NCI-H2196 (cell line): ENCODE results near the gene DPEP2.
"Not testable (repeated sequence)": the region's sequence is repeated elsewhere in the genome, so short reads cannot be mapped to it uniquely, and the experiment has no call there.

Experiments
- DNase-seq: peaks from one replicate; lab custom pipeline; 2025; ENCODE audit not compliant: unreplicated experiment; lab: John Stamatoyannopoulos, UW

The DPEP2 gene

GRCh38 chr16:68009157-68009735, 10.0 kb upstream of the DPEP2 start:
- DNase-seq, result no peak

DNA sequence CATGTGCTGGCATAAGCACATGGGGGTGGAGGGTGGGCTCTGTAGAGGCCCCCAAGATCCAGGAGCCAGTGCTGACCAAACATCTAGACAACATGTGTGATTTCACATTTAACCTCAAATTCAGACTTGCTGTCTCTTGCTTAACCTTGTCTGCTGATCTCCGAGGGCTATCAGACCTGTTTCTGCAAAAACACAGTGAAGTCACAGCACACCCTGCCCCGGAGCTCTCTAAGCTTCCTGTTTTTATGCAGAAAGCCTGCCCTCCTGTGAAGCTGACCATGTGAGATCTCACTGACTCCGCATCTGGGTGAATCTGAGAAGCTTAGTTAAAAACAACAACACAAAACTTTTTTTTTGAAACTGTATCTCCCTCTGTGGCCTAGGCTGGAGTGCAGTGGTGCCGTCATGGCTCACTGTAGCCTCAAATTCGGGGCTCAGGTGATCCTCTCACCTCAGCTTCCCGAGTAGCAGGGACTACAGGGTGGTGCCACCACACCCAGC, 6.6 kb upstream of the DPEP2 start:
- DNase-seq, result no peak

DNA sequence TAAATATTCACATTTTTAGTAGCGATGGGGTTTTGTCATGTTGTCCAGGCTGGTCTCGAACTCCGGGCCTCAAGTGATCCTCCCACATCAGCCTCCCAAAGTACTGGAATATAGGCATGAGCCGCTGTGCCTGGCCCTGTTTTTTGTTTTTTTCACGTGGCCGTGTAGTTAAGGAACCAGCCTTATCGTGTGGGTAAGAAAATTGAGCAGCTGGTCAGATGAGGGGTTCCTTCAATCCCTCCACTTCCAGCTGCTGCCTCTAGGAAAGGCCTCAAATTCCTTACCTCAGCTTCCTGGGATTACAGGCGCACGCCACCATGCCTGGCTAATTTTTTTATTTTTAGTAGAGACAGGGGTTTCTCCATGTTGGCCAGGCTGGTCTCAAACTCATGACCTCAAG, 5.9 kb upstream of the DPEP2 start:
- DNase-seq, result no peak

DNA sequence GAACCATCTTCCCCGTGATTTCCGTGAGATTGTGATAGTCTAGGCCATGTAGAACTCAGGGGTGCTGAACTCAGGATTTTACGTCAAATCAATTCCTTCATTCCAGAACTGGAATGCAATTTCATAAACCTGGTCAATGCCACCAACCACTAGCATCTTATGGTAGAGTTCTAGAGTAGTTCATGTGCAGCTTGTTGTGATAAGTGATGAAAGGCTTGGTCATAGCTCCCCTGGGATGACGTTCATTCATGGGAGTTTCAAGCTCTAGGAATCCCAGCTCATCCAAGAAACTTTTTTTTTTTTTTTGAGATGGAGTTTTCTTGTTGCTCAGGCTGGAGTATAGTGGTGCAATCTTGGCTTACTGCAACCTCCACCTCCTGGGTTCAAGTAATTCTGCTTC, 3.7 kb upstream of the DPEP2 start:
- no peak for DNase-seq

DNA sequence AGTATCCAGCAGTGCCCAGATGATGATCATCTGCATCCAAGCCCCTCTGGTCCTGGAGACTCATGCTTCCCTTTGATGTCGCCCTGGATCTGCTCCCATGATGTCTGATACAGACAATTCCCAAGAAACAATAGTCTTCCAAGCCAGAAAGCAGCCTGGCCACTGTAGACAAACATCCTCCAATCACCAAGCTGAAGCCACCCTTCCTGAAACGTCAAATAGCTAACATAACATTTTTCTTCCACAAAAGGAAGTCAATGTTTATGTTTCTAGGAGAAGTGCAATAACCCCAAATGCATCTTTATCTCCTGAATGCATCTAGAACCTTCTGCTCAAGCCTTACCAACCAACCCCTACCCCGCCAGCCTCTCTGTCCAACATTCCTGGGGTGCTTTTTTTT, 1.2 kb upstream of the DPEP2 start:
- DNase-seq, result no peak

DNA sequence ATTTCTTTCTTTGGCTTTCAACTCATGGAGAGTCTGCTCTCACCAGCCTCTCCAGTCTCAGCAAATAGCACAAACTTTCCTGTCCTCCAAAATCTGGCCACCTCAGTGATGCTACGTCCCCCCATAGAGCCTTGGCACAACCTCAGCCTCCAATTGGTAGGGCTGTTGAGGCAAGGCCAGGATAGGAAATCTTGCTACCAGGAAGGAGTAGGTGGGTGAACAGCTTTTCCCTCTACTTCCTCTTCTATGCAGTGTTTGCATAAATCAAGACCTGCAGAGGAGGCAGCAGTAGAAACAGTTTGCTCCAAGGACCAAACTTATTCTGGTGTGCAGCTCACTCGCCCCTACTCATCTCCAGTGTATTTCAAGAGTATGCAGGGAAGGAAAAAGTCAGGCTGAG, 701 bp upstream of the DPEP2 start:
- no peak for DNase-seq

- DNase-seq, result not testable (repeated sequence)
These were observed 979 bp downstream of the DPEP2 start for GRCh38 chr16:67998231-67998778.

- DNase-seq, result no peak
These were observed 2.6 kb downstream of the DPEP2 start for GRCh38 chr16:67996666-67997065.

DNA sequence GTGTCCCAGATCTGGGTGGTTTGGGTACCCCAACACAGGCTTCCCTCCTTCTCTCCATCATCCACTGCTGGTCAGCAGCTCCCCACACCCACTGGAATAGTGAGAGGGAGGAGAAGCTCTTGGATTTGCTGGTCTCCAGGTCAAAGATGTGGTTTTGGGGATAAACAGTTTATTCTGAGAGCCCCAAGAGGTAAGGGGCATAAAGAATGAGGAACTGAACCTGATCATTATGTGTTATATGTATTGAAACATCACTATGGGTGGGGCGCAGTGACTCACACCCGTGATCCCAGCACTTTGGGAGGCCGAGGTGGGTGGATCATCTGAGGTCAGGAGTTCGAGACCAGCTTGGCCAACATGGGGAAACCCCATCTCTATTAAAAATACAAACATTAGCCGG, 3.9 kb downstream of the DPEP2 start:
- DNase-seq, result no peak

- not testable (repeated sequence) for DNase-seq
These were observed 5.3 kb downstream of the DPEP2 start for GRCh38 chr16:67994040-67994408.

DNA sequence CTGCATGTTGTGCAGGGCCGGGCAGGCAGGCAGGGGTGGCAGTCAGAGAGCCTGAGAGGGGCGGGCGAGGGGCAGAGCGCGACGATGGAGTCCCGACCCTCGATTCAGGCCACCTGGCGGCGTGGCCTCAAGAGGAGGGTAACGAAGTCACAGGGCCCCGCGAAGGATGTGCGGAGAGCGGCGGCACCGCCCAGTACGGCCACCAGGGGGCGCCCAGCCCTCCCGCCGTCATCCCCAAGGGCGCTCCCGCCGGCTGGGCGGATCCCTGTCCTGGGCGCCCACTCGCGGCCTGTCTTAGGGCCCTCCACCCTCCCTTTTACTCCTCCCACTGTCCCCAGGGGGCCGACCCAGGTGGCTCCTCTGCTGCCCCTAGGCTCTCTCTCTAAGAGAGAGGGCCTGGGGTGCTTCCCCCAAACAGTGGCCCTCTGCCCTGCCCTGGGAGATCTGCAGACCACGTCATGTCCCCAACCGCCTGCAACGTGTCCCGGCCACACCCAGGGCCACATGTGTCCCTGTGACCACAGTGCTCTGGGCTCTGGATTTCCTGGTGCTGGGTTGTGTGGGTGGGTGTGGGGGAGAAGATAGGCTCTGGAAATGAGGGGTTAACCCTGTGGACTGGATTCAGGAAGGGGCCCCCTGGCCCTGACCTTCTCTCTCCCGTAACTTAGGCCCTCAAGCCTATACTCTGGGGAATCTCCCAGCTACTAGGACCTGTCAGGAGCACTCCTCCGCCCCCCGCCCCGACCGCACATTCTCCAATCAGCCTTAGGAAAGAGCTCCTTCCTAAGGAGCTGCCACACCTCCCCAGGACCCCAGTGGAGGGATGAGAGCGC, 5.9 kb downstream of the DPEP2 start:
- DNase-seq, result peak; percentile 56

GRCh38 chr16:67992661-67993206, 6.5 kb downstream of the DPEP2 start:
- no peak for DNase-seq

DNA sequence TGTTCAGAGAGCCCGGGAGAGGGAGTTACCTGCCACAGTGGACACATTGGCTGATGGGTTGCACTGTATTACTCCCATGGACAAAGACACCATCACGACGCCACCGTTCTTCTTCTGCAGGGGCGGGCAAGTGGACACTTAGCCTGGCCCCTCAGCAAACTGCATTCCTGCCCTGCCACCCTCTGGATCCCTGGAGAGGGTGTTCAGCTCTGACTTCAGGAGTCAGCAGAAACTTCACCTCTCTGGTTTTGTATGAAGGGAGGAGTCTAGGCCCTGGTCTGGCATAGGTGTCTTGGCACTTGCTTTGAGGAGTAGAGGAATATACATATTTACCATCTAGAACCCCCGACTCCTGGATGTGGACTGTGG, 9.3 kb downstream of the DPEP2 start:
- DNase-seq, result no peak

GRCh38 chr16:67989322-67990017, 9.8 kb downstream of the DPEP2 start:
- DNase-seq, result no peak

DNA sequence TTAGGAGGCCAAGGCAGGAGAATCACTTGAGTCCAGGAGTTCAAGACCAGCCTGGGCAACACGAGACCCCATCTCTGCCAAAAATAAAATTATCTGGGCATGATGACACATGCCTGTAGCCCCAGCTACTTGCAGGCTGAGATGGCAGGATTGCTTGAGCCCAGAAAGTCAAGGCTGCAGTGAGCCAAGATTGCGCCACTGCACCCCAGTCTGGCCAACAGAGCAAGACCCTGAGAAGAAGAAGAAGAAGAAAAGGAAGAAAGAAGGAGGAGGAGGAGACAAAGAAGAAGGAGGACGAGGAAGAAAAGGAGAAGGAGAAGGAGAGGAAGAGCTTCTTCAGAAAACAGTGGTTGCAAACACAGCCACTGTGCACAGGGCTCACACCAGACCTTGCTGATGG, 10.6 kb downstream of the DPEP2 start:
- no peak for DNase-seq

- DNase-seq, result no peak
These were observed 11.7 kb downstream of the DPEP2 start for GRCh38 chr16:67987460-67988160.

DNA sequence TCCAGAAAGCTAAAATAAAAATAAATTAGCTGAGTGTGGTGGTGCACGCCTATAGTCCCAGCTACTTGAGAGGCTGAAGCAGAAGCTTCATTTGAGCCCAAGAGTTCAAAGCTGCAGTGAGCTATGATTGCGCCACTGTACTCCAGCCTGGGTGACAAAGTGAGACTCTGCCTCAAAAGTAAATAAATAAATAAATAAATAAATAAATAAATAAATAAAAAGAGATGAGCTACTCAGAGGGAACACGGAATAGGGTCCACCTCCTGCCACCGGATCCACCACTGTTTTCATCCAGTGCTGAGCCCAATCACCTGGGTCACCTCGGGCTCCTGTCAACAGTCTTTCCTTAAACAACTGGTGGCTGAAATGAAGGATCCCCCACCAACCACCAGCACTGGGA, 12.3 kb downstream of the DPEP2 start:
- no peak for DNase-seq

GRCh38 chr16:67982011-67982696, 17.1 kb downstream of the DPEP2 start:
- no peak for DNase-seq

DNA sequence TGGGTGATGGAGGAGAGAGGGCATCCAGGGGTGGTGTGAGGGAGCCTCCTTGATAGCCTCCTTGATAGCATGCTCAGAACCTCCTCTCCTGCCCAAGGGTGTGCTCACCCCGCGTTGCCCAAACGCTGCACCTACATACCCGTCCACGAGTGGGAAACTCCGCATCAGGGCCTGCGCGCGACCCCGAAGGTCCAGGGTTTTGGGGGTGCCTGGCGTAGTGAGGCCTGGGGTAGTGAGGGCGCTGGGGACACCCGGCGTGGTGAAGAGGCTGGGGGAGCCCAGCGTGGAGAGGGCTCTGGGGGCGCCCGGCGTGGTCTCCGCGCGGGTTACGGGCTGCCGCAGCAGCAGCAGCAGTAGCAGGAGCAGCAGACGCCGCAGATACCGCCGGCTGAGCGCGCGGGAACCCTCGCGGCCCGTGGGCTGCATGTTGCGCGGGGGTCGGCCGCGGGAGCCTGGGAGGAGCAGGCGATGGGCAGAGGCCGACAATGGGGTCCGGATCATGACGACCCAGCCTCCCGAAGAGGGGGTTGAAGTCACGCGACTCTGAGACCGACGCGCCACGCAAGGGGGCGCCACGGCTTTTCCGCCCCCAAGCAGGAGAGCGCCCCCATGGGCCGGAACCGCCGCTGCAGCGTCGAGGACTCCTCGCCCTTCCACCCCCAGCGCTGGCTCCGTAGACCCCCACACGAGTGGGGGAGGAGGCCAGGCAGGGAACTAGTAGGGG, 19.2 kb downstream of the DPEP2 start, which contains the start of gene DPEP3:
TSS of gene DPEP3 (minus strand) at position 545 of the 724 bp plus-strand sequence. CDS start at position 426, 119 bp downstream.
- DNase-seq, result no peak
